Dedifferentiated amniotic fluid mesenchymal stem cell (primary cell): ENCODE results near the gene SERF2.
"Not testable (repeated sequence)": the region's sequence is repeated elsewhere in the genome, so short reads cannot be mapped to it uniquely, and the experiment has no call there.

ENCODE experiments used
- DNase-seq: peaks from one replicate; pipeline ENCODE4 v3.0.0-alpha.2; 2016; ENCODE audit errors: extremely low spot score

The SERF2 gene

DNA sequence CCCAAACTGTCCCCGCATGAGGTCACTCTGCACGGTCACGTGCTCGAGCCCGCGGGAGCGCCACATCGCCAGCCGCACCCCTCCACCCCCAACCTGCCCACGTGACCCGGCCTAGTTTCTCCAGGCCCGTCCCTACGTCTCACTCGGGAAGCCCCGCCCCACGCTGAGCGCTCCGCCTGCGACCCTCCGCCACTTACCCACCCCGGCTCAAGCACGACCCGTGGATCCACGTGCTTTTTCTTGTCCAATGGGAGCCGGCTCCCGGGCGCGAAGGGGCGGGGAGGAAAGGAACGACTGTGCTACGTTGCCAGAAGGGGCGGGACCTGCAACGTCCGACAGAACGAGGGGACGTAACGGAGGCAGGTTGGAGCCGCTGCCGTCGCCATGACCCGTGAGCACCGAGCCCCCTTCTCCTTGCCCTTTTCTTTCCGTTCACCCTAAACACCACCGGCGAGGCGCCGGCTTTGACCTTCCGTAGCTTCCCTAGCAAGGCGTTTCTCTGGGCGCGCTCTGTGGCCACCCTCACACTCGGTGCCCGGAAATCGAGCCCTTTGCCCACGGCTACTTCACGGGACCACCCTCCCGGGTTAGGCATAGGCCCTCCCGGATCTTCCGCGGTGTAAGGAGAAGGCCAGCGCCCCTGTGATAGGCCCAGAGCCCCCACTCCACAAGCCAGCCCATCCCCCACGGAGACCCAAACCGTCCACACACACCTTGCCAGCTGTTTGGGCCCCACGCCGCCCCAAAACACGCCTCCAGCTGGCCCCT, at the start of gene SERF2:
Gene SERF2, plus strand, starts transcription at position 328 of the 768 bp plus-strand sequence. Its CDS starts 57 bp downstream, at position 385.
- peak; percentile 99 for DNase-seq

DNA sequence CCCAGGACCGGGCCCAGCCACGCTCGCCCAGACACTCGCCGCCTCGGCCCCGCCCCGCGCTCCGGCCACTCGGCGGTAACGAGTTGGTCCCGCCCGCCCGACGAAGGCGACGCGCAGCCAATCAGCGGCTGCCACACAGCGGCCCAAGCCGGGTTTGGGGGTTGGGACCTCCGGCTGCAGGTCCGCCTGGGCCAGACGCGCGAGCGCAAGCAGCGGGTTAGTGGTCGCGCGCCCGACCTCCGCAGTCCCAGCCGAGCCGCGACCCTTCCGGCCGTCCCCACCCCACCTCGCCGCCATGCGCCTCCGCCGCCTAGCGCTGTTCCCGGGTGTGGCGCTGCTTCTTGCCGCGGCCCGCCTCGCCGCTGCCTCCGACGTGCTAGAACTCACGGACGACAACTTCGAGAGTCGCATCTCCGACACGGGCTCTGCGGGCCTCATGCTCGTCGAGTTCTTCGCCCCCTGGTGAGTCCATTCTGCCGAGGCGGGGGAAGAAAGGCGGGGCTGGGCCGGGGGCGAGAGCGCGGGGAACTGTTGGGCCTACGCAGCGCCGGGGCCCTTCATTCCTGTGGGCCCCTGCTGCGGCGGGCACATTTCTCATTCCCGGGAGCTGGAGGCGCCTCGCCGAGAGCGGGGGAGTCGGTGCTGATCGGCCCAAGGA, 45.7 kb upstream of the SERF2 start, which contains the start of gene PDIA3:
Gene PDIA3, plus strand, starts transcription at position 194 of the 658 bp plus-strand sequence. Its CDS starts 102 bp downstream, at position 296.
- DNase-seq, result peak; percentile 80

GRCh38 chr15:43746903-43747309, 45.2 kb upstream of the SERF2 start:
- DNase-seq, result not testable (repeated sequence)

DNA sequence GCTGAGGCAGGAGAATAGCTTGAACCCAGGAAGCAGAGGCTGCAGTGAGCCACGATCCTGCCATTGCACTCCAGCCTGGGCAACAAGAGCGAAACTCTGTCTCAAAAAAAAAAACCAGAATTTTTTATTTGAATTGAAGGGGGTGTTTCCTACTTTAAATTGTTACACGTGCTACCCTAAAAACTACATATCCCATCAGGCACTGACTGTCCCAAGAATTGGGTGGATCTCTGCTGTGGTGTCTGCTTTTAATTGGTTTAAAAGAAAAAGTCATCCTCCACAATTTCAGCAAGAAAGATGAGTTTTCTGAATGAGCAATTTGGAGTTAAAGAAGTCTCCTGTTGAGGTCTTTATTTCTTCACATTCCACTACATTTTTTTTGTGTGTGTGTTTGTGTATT, 43.7 kb upstream of the SERF2 start:
- DNase-seq, result no peak

DNA sequence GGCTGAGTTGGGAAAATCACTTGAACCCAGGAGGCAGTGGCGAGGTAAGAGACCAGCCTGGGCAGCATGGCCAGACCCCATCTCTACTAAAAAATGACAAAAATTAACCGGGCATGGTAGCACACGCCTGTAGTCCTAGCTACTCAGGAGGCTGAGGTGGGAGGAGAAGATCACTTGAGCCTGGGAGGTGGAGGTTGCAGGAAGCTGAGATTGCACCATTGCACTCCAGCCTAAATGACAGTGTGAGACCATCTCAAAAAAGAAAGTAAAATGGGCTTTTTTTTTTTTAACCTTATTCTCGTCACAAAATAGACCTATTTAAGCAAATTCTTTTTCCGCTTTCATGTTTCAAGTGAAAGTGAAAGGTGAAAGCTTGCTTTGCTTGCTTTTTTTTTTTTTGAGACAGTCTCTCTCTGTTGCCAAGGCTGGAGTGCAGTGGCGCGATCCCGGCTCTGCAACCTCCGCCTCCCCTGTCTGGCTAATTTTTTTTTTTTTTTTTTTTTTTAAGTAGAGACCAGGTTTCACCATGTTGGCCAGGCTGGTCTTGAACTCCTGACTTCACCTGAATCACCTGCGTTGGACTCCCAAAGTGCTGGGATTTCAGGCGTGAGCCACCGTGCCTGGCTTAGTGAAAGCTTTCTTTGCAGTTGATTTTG, 42.3 kb upstream of the SERF2 start:
- no peak for DNase-seq

DNA sequence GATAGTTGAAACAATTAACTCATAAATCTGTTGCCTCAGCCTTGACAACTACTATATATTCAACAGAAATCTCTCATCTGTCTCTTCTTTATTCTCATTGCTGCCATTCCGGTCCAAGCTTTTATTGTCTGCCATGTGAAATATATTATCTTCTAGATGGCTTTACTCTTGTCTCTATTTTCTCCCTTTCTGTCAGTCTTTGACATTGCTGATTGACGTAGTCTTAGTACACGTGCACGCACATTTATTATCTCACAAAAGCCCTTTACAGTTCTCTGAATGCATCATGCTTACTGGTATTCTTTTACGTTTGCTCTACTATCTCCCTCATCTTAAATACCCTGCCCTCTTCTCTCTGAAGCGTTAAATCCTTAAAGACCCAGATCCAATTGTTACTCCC, 40.2 kb upstream of the SERF2 start:
- no peak for DNase-seq

GRCh38 chr15:43762824-43763223, 29.3 kb upstream of the SERF2 start:
- DNase-seq, result no peak

GRCh38 chr15:43763819-43764446, 28.2 kb upstream of the SERF2 start:
- DNase-seq, result no peak

DNA sequence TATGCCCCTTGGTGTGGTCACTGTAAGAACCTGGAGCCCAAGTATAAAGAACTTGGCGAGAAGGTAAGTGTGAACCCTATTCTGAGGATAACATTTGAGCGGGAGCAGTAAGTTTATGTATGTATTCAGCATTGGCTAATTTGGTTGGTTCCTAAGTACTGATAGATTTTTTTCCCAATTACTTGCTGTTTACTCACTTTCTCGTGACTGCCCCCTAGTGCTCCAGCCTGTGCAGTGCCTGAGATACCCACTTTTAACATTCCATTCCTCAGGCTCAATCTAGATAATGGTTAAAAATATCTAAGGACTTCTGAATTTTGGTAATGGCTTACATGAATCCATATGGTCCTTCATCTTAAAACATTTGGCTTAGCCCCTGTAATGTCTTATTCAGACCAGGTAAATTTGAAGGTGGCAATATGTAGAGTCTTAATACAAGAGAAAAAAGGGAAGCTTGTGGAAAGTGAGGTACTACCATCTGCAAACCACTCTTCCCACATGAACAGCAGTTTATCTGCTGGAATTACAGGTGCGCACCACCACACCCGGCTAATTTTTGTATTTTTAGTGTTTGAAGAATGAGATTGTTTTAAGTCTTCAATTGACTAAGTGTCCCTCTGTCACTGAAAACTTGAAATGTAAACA, 22.4 kb upstream of the SERF2 start:
- DNase-seq, result peak; percentile 70

DNA sequence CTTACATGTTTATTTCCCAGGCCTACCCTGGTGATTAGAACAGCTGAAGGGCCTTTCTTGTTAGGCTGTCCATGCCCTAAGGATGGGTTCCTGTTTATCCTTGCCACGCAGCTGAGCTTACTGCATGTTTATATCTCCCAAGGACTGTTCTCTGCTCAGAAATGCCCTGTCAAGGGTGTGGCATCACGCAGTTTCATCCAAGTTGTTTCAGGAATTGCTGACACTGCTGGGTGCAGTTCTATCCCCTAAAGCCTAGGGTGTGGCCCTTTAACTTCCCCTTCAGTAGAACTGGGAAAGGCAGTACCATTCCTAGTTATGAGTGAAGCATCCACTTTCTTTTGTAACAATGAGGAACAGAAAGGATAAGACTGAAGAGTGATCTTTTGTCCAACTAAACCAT, 20.3 kb upstream of the SERF2 start:
- no peak for DNase-seq

DNA sequence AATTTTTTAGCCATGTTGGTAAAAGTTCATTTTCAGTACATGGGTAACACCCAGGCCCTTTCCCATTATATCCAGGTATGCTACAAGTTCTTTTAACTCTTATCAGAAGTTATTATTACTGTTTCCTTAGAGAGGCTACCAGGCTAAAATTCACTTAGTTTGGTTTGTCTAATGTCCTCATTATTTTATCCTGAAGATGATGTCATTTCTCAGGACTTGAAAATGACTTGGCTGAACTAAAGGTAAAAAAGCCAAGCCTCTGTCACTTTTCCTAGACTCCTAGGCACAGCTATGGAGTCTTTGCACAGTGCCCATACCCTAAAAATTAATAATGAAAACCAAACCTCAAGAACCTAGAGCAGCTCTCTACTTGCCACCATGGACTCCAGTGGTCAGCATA, 19.5 kb upstream of the SERF2 start:
- no peak for DNase-seq

- no peak for DNase-seq
These were observed 18.1 kb upstream of the SERF2 start for GRCh38 chr15:43774062-43774461.

DNA sequence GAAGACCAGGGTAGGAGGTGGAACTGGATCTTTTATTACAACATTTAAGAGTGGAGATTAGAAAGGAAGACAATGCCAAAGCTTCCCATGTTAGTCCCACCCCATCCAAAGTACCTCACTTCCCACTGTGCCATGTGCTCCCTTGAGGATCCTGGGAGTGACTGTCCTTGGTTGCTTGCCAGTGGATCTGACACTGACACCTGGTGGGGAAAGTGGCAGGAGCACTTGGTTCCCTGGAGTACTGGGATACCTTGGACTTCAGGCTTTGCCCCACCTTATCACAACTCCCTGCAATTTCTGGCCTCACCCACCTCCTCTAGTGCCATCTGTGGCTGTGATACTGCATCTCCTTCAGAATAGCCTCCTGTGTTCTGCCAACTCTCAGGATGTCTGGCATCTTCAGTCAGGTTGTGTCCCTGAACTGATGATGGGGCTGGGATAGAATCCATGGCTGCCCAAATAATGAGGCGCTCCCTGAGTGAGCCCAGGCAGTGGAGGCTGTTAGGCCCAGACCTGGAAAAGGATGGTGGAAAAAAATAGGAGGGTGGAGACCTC, 16.6 kb upstream of the SERF2 start:
- no peak for DNase-seq

- DNase-seq, result no peak
These were observed 15.9 kb upstream of the SERF2 start for GRCh38 chr15:43776101-43776717.

DNA sequence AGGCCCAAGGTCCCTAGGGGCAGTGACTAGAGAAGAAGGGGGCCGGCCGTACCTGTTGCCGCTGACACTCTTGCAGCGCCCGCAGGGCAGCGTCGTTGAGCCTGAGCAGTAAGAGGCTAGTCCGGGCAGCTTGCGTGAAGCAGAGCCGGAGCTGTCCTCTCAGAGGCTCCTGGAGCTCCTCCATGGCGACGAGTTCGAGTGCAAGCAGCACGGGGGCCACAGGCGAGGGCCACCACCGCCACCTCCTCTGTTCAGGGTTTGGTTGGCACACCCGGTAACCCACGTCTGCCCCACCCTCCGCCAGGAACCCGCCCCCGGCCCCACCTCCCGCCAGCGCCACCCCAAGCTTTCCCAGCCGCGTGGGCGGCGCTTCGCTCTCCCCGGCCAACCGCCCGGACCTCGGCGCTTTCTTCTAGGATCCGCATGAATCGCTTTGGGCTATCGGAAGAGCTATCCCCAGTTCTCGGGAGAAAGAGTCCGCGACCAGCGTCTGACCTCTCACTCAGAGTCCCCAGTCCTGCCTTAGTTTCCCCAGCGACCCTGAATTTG, 15.3 kb upstream of the SERF2 start, which contains the start of gene ELL3:
Gene ELL3, minus strand, starts transcription at position 249 of the 549 bp plus-strand sequence. Its CDS starts 65 bp downstream, at position 184.
- DNase-seq, result peak; percentile 47

DNA sequence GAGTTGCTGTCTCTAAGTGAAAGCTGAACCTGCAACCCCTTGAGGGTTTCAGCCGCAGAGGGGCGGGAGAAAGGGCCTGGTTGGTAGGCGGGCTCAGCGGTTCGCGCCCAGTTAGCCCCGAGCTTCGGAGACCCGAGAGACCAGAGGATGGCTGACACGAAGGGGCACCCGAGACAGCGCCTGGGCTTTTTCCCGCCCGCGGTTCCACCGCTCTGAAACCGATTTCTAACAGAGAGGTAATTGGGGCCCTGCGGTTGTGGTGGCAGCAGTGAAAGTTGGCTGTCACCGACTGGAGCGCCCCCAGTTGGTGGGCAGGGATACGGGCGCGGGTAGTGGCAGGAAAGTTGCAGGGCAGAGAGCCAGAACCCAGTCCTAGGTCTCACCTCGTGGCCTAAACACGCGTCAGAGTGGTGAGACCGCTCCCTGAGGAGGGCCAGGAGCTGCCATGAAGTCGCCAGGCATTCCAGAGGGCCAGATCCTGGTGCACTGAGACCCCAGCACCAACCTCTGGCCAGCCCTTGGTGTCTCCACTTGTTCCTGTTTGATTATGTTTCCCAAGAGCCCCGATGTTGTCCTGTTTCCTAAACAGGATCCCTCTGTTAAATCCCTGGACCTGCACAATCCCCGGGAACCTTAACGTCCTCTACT, 14.7 kb upstream of the SERF2 start:
- DNase-seq, result peak; percentile 62

DNA sequence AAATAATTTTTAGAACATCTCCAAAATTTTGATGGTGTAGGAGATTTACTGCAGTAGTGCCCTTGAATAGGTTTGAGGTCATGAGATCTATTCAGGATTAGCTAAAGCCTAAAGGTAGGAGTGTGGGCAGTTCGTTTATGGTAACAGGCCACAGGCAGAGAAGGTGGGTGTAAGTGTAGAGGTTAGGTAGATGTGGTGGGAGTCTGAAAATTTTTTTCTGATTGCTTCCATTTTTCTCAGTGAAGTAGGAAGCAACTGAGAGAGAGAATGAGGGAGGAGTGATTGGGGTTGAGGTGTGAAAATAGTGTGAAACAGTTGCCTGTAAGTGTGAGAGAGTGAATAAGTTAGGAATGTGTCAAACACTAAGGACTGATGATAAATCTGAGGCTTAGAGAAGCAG, 13.1 kb upstream of the SERF2 start:
- no peak for DNase-seq

DNA sequence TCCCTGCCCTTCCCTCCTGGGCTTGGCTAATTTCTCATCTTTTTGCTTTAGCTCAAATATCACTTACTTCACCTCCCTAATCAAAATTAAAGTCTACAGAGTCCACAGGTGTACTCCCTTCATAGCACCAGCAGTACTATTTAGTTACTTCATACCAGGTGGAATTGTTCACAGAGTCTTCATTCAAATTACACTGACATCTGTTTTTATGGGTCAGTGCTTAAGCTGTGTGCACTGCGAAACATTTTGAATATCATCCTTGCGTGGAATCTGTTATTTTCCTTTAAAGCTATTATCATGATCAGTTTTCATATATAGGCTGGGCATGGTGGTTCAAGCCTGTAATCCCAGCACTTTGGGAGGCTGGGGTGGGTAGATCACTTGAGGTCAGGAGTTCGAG, 2.7 kb upstream of the SERF2 start:
- no peak for DNase-seq

DNA sequence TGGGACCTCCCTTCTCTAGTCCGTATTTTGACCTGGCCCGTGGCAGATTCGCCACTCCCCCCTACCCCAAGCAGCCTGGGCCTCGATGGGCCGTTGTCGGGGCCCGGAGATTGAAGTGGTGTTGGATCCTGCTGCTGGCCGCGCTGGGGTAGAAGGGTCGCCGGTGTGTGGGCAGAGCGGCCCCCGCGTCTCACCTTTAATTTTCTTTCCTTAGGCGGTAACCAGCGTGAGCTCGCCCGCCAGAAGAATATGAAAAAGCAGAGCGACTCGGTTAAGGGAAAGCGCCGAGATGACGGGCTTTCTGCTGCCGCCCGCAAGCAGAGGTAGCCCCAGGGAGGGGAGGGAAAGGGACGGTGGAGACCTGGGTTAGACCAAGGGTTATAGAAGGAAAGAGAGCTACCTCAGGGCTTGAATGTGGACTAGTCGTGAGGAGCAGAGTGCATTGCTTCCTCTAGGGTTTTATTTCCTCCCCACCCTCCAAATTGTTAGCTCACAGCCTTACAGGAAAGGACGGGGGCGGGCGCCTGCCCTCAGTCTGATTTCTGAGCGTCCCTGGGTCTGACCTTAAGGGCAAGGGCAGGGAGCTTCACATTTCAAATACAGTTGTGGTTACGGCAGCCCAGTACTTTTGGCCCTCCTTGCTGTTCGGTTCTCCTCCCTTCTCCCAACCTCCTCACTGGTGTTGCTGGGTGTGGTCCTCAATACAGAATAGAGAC, 799 bp downstream of the SERF2 start:
- no peak for DNase-seq
